GM21717 (cell line): ENCODE results near the gene LONP1.
"Not testable (repeated sequence)": the region's sequence is repeated elsewhere in the genome, so short reads cannot be mapped to it uniquely, and the experiment has no call there.

Experiments used
- ATAC-seq: cut with Tn5 transposase; IDR thresholded peaks from one replicate; pipeline ENCODE4 v1.9.1; 2021; ENCODE audit warnings: mild to moderate bottlenecking, moderate library complexity; ENCODE audit not compliant: unreplicated experiment

LONP1 gene

DNA sequence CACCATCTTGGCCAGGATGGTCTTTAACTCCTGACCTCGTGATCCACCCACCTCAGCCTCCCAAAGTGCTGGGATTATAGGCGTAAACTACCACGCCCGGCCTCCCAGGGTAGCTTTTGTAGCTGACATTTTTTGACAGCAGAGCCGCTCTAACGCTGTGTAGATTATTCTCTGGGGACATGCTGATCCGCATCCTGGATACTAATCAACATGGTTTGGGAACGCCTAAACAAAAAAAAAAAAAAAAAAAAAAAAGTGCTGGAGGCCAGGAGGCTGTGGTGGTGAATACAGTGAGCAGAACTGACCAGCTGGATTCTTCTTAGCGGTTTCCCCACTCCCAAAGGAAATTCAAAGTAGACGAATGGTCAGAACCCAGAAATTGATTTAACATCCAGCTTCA is 5.1 kb downstream of the LONP1 start:
- no peak for ATAC-seq

DNA sequence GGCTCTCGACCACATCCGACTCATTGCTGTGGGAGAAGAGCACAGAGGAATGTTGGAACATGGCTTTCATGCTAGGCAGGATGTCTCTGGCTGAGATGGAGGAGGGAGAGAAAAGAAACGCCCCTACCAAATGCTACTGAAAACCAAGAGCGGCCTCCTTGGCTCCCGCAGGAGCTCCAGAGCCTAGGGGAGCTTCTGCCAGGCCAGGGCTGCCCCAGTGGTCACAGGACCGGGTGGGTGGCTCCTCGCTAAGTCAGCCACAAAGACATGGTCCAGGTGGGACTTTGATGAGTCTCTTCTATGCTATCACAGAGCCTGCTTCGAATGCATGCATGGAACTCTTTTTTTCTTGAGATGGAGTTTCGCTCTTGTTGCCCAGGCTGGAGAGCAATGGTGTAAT is 6.7 kb downstream of the LONP1 start:
- ATAC-seq: no peak

DNA sequence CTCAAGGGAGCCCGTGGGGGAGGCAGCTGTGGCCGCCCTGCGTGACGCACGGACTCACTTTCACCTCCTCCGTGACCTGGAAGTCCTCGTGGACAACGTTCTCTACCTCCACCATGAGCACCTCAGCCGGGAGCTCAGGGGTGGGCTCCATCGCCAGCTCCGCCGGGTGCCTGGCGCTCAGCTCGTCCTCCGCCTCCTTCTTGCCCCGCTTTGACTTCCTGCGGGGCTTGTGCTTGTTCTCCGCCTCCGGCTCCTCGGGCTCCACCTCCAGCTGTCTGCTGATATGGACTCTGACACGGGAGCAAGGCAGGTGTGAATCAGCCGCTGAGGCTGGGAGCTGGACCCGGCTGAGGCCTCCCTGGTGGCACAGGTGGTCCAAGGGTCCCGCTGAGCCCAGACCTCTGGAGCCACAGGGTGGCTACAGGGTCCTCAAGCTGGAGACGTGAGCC is 8.2 kb downstream of the LONP1 start:
- ATAC-seq: no peak

DNA sequence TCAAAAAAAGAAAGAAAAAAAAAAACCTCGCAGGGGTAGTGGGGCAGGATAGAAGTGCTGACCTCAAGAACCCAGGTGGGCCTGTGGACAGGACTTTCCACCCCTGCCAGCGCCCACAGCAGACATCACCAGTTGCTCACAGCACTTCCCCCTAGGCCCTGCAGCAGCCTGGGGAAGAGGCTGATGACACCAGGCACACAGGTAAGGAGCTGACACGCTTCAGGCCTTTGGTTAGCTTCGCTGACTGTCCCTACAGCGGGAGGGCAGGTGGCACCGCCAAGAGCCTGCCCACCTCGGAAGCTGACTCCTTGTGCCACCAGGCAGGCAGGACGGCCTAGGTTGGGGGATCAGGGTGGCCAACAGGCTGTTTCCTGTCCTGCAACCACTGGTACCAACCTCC is 8.9 kb downstream of the LONP1 start:
- no peak for ATAC-seq

DNA sequence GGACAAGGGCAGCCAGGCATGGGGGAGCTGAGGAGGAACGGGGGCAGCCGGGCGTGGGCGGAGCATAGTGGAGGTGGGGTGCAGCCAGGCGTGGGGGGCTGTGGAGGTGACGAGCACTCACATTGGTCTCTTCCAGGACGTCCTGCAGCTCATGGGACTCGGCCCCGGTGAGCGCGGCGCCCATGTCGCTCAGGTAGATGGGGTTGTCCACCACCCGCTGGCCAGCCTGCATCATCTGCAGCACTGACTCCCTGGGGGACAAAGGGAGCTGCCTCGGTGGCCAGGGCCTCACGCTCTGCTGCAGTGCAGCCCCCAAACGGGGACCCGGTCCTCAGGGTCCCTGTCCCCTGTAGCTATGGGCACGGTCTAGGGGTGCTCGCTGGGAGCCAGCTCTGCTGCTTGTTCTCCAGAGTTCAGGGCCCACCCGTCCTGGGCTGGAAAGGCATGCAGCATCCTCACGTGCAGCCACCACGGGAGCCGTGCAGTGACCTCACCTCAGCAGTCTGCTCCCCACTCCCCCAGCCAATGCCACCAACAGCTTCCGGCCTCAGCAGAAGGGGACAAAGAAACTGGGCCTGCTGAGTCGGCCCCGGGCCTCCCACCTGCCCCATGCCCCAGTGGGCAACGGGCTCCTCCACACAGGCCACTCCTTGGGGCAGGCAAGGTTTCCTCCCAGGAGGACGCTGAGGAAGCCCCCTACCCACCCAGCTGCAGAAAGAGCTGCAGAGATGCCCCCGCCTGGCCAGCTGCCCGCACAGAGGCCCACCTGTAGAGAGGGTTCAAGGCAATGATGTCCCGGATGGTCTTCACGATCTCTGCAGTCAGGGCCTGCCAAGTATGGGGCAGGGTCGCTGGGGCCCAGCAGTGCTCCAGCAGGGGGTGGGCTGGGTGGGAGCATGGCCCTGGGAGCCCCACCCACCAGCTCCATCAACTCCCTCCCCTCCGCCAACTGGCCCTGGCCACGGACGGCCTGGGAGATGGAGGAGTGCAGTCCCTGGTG is 12.1 kb downstream of the LONP1 start:
- no peak for ATAC-seq

DNA sequence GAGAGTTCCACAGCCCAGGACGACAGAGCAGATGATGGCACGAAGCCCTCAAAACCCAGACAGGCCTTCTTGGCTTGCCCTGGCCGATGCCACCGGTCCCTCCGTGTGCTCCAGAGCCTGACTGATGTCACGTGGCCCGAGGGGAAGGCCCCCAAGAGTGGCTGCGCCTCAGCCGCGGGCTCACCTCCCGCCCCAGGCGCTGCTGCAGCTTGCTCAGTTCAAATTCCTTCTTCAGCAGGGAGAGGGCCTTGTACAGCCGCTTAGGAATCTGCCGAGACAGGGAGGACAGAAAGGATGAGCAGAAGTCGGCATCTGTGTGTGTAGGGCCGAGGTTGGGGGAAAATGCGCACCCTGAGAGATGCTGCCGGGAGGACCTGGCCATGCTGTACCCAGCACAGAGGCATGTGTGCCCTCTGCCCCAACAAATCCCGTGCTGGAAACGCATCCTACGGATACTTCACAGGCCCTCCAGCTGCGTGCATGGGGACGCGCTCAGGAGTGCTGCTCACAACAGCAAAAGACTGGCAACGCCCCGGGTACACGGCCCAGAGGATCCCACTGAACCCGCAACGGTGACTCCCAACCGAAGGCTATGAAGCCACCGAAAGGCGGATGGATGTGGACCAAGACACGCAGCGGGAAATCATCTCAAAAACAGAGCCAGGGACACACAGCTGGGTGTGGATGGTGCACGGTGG is 12.9 kb downstream of the LONP1 start:
- no peak for ATAC-seq

DNA sequence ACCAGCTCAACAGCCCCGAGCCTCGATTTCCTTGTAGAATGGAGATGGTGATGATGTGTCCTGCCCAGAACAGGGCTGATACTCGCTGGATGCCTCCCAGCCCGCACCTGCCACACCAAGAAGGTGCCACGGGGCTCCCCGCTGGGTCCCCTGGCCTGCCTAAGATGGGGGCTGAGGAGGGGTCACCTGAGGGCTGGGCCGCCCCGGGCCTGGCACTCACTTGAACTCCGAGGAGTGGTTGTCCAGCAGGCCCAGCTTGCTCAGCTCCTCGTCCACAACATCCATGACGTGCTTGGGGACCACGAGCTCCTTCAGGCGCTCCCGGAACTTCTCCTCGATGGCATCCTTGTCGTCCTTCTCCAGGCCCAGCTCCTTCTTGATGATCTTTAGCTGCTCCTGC is 14.4 kb downstream of the LONP1 start:
- no peak for ATAC-seq

DNA sequence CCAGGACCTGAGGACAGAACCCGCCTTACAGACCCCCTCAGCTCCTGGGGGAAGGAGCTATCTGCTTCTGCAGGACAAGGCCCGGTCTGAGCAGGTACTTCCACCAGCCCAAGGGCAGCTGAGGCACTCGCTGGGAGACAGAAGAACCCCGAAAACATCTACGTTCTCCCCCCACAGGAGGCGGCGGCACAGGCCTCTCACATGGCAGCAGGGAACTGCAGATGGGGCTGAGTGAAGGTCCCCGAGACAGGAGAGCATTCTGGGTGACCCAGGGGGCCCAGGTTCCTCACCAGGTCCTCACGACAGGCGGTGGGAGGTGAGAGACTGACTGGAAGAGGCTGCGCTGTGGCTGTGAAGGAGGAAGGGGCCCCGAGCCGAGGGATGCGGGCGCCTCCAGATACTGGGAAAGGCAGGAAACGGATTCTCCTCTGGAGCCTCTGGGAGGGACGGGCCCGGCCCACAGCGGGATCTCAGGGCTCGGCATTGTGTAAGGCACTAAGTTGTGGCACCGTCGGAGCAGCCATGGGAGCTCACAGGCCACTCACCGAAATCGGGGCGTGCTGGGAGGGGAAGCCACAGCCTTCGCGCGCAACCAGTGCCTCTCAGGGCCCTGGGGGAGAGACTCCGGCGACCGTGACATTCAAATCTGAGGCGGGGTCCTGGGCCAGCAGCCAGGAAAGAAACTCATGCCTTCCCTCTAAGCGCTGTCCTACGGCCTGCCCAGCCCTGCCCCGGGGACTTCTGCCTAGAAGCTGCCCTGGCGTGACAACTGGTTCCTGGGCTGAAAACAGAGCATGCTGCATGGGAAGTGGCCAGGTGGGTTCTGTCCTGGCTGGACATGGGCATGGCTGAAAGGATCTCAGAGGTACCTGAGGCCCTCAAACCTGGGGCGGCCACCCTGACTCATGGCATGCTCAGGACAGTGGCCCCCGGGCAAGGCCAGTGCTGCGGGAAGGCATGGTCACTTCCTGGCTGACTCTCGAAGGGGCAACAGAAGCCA is 15.8 kb downstream of the LONP1 start:
- no peak for ATAC-seq

DNA sequence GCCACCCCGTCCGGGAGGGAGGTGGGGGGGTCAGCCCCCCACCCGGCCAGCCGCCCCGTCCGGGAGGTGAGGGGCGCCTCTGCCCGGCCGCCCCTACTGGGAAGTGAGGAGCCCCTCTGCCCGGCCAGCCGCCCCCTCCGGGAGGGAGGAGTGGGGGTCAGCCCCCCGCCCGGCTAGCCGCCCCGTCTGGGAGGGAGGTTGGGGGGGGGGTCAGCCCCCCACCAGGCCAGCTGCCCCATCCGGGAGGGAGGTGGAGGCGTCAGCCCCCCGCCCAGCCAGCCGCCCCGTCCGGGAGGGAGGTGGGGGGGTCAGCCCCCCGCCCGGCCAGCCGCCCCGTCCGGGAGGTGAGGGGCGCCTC is 17.9 kb downstream of the LONP1 start:
- not testable (repeated sequence) for ATAC-seq

DNA sequence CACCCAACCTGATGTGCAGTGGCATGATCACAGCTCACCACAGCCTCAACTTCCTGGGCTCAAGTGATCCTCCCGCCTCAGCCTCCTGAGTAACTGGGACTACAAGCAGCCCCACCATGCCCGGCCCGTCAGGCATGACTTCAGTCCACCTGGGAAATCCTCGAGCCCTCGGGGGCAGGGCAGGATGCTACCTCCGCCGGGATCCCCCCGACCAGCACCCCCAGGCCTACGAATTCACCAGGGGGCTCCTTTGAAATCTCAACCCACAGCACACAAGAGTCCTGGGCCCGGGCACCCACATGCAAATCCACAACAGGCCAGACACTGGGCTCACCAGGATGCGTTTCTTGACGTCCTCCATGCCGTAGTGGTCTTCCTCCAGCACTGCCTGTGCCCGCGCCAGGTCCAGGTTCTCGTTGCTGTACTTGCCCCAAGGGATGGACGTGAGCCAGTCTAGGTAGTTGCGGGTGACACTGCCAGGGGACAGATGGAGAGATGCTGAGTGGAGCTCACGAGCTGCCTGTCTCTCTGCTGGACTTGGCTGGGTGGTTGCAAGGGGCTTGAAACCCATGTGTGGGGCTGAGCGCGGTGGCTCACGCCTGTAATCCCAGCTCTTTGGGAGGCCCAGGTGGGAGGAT is 19.4 kb downstream of the LONP1 start:
- no peak for ATAC-seq

DNA sequence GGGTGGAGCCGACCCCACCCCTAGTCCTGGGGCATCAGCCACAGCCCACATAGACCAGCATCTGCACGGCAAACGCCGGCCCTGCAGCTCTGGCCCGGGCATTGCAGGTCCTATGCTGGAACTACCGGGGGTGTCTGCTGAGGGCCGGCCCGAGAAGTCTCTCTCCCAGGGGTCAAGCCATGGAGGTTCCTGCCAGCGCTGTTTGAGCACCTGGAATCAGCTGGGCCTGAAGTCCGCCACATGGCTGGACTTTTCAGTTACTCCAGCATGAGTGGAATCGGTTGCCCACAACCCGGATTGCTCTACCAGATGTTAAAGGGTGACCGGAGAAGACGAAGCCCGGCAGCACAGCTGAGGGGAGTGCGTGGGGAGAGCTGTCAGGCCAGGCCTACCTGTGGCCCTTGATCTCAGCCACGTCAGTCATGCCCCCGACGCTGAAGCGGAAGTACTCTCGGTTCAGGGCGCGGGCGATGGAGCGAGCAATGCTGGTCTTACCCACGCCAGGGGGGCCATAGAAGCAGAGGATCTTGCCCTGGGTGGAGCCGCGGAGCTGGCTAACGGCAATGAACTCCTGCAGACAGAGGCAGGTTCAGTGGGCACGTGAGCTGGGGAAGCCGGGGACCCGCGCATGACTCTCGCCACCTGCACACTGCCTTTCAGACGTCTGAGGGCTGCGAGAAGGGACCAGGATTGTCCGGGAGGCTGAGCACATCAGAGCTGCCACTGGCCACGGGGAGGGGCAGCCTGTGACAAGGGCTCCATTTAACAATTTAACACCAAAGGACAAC is 21.1 kb downstream of the LONP1 start:
- no peak for ATAC-seq

DNA sequence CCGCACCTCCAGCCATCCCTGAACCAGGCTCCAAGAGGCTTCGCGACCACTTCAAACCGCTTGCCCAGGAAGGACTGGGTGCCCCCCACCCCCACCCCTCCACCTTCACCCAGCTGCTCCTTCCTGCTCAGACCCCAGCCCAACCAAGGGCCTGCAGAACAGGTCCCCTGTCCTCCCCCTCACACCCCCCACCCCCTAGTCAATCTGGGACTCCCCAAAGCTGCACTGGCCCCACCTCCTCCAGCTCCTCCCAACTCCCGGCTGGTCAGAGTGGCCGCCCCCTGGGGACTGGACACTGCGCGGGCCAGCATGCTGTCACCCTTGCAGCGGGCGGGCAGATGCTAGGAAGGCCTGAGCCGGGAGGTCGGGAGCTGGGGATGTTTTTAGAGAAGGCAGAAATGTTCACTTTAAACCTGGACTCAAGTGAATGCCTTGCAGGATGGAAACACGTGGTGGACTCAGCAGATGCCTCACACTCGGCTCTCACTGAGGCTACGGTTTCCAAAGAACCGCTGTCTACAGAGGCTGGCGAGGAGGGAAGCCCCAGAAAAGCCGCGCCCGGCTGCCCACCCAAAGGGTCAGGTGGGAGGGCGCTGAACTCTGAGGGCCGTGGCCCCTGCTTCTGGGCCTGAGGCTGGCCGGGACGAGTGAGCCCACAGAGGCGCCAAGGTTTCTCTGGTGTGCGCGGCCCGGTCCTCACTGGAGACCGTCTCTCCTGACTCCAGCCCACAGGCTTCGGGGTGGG is 21.9 kb downstream of the LONP1 start:
- ATAC-seq: no peak

DNA sequence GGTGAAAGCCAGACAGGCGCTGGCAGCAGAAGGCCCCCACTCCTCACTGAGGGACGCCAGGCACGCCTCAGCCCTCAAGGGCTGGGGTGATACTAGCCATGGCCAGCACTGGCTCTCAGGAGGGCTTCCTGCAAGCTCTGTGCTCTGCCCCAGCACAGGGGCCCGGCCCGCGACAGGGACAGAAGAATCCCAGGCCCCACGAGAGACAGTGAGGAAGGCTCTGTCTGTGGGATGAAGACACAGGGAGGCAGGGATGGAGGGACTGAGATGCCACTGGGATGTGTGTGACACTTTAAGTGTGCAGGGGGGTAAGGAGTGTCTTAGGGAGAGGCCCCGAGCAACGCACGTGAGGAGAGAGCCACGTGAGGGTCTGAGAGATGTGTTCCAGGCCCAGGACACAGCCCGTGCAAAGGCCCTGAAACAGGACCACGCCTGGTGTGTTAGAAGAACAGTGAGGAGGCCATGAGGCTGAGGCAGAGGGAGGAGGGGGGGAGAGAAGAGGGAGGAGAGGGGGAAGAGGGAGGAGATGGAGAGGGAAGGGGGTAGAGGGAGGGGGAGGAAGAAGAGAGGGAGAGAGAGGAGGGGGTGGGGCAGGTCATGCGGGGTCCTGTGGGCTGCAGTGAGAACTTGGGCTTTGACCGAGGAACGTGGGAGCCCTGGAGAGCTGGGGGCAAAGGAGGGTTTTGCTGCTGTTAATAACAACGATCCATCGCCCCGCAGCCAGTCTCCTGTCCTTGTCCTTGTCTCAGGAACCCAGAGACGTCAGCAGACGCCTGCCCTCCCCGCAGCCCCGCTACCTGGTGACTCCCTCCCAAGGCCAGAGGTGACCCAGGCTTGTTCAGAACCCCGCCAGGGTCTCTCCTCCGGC is 22.7 kb downstream of the LONP1 start:
- ATAC-seq: no peak

DNA sequence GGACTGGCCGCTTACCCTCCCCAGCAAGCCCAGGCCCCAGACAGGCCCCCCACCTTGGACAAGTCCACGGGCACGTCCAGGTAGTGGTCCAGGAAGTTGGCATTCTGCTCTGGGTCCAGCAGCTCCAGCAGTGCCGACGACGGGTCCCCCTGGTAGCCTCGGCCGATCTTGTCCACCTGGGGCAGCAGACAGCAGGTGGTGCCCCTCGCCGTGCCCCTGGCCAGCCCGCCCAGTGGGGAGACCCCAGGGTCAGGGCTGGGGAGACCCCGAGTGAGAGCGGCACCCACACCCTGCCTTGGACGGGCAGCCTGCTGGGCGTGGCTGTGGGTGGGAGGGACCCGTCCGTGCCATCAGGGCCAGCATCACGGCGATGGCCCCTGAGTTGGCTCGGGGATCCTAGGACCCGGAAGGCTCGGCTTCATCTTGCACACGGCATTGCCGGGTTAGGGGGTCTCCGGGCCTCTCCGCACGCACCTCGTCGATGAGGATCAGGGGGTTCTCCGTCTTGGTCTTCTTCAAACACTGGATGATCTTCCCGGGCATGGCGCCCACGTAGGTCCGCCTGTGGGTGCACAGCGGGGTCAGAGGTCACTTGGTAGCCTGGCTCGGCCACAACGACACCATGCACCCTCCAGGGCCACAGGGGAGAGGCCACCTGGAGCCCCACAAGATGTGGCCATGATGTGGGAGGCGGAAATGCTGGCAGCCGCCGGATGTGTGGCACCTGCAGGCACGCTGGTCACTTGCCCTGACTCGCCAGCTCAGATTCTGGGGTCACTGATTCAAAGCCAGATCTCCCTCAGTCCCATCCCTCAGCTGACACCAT is 23.5 kb downstream of the LONP1 start:
- no peak for ATAC-seq

DNA sequence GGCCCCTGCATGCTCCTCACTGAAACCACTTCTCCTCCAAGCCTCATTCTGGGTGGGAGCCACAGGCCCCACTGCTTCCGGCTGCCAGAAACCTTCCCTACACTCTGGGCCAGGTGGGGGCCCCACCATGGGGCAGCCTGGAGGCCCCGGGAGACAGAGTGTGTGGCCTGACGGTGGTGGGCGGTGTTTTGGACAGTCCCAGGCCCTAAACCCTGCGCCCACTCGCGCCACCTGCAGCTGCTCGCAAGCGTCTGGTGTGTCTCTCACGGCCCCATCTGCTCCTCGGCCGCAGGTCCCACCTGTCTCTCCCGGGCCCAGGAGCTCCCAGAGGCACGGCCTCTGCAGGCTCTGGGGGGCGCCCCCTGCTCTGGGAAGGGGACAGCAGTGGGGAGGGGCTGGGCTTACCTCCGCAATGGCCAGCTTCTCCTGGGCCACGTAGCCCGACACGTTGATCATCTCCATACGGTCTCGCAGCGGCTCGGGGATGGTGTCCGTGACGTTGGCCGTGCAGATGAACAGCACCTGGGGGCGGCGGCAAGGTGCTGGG is 24.2 kb downstream of the LONP1 start:
- ATAC-seq: no peak

DNA sequence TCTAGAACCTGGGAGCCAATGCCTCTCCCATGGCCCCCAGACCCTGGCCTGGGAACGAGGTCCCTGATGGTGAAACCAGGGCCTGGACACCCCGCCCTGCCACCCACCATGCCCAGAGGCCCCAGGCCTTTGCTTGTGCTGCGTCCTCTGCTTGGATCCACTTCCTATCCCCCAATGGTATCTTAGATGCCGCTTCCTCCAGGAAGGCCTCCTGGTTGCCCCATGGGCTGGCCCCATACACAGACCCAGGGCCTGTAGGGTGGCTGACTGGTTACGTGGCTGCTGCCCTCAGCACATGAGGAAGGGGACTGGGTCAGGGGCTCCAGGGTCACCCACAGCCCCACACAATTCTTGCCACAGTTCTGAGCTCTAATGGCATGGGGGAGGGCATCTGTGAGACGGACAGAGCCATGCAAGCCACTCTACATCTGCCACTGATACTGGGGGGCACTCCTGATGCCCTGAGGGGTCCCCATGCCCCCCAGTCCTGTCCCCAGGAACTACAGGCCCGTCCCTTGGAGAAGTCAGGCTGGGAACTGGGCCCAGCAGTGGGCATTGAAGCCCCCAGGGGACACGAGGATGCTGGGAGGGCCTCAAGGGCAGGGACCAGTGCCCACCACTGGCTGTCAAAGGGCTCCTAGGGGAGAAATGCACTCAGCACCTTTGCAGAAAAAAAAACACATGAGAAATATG is 24.8 kb downstream of the LONP1 start:
- ATAC-seq: no peak
